ENCODE measurements around the gene NDST1.
A peak's percentile ranks its signal among the peaks of the same experiment; 100 is the strongest.
"Not testable (repeated sequence)": the region's sequence is repeated elsewhere in the genome, so short reads cannot be mapped to it uniquely, and the experiment has no call there.

NDST1 gene

DNA sequence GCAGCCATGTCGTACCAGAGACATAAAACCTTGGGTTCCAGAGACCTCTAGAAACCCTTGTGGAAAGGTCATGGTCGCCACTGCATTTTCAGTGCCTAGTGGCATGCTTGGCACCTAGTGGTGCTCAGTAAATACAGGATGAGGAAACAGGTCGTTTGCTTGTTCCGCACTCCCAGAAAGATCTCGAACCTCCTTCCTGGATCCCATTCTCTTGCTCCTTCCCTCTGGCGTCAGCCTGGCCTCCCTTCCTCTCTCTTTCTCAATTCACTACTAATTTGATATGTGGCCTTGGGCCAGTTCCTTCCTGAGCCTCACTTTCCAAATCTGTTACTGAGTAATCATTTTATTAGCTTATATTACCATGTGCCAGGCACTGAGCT lies 4.4 kb downstream of the NDST1 start:
- DNase-seq (ENCODE audit: low read depth) = no peak
- TF ChIP-seq, protein P1, sequence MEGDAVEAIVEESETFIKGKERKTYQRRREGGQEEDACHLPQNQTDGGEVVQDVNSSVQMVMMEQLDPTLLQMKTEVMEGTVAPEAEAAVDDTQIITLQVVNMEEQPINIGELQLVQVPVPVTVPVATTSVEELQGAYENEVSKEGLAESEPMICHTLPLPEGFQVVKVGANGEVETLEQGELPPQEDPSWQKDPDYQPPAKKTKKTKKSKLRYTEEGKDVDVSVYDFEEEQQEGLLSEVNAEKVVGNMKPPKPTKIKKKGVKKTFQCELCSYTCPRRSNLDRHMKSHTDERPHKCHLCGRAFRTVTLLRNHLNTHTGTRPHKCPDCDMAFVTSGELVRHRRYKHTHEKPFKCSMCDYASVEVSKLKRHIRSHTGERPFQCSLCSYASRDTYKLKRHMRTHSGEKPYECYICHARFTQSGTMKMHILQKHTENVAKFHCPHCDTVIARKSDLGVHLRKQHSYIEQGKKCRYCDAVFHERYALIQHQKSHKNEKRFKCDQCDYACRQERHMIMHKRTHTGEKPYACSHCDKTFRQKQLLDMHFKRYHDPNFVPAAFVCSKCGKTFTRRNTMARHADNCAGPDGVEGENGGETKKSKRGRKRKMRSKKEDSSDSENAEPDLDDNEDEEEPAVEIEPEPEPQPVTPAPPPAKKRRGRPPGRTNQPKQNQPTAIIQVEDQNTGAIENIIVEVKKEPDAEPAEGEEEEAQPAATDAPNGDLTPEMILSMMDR (conservative IDR thresholded peaks at IDR 0.05; ENCODE audit: low read depth, low read length) = no peak
- H3K4me3 ChIP-seq (ENCODE audit: low read depth, low read length) = no peak overlapping the region

DNA sequence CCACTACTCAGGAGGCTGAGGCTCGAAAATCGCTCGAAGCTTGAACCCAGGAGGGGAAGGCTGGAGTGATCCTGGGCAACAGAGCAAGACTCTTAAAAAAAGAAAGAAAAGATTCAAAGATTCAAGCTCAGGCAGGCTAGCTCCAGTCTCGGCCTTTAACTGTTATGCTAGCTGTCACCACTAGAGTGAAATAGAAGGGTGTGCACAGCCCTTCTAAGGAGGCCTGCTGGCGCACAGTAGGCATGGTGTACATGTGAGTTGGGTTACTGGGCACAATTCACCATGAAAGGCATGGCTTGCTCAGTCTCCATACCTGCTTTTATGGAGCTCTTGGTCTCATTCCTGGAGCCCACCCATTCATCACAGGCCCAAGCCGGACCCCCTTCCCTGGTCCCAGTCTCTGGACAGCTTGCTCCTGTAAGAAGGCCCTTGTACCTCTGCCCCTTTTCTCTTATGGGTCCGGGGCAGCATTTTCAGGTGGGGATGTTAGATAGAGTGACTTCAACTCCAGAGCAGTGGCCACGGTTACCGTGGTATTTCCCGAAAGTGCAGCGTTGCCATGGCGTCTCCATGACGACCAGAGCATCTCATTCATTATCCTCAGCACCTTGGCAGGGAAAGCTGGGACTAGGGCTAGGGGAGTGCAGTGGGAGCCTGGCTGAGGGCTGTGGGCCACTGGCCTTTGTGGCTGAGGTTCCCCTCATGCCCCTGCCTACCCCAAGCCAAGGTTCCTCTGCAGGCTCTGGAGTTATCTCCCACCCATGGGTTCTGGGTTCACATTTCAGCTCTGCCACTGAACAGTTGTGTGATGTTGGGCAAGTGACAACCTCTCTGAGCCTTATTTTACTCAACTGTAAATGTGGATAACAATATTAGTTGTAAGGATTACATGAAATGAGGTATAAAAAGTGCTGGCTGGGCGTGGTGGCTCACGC lies 5.7 kb downstream of the NDST1 start:
- DNase-seq (ENCODE audit: low read depth) = no peak
- TF ChIP-seq, protein P1 (conservative IDR thresholded peaks at IDR 0.05; ENCODE audit: low read depth, low read length) = peak; percentile 39
- H3K4me3 ChIP-seq (ENCODE audit: low read depth, low read length) = no peak overlapping the region

DNA sequence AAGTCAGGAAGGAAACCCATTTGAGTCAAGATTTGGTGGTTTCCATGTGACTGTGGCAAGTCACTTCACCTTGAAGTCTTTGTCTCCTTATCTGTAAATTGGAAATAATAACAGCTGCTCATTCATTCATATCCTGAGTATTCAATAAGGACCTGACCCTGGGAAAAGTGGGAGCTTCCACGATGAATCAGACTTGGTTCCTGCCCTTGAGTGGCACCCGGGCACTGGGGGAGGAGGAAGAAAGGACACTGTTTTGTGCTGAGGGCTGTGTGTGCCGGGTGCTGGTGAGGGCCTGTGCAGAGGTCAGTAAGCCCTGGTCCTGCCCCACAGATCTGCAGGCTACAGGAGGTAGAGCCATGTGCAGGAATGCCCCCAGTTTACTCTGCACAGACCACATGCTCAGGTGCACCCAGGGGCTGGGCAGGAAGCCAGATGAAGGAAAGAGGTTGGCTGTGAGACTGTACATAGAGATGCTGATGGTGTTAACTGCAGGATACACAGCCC lies 6.8 kb downstream of the NDST1 start:
- TF ChIP-seq, protein P1 (conservative IDR thresholded peaks at IDR 0.05; ENCODE audit: low read depth, low read length) = no peak
- no peak overlapping the region for H3K4me3 ChIP-seq (ENCODE audit: low read depth, low read length)
- no peak for DNase-seq (ENCODE audit: low read depth)

DNA sequence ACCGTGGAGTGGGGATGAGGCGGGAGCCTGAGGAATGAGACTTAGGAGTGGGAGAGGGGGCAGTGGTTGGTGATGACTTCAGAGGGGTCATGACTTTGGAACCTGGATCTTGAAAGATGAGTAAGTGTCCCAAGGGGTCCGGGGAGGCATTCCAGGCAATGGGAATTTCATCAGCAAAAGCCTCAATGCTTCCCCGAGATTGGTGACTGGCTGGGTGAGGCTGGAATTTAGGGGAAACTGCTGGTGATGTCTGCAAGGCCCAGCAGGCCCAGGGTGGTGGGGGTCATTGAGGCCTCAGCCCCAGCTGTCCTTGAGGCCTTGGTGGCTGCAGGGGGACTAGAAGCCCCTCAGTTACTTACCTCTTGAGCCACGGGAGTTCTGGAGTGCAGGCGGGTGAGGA lies 7.5 kb downstream of the NDST1 start:
- TF ChIP-seq, protein P1 (conservative IDR thresholded peaks at IDR 0.05; ENCODE audit: low read depth, low read length) = no peak
- H3K4me3 ChIP-seq (ENCODE audit: low read depth, low read length) = no peak overlapping the region
- DNase-seq (ENCODE audit: low read depth) = peak; percentile 48

DNA sequence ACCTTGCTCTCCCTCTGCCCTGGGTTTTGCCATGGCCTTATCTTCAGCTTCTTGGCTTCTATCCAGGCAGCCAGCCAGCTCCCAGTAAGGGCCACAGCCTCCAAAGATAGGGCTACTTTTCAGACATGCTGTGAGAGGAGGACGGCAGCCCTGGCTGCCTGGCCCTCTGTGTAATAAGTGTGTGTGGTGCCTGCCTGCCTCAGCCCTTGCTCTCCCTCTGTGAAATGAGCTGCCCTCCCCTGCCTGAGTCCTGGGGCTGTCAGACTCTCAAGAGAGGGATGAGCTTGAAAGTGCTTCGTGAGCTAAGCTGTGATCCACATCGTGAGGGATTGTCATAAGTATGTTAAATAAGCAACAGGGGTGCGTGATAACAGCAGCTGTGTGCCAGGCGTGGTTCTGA lies 8.1 kb downstream of the NDST1 start:
- no peak overlapping the region for H3K4me3 ChIP-seq (ENCODE audit: low read depth, low read length)
- TF ChIP-seq, protein P1 (conservative IDR thresholded peaks at IDR 0.05; ENCODE audit: low read depth, low read length) = no peak
- DNase-seq (ENCODE audit: low read depth) = peak; percentile 70

DNA sequence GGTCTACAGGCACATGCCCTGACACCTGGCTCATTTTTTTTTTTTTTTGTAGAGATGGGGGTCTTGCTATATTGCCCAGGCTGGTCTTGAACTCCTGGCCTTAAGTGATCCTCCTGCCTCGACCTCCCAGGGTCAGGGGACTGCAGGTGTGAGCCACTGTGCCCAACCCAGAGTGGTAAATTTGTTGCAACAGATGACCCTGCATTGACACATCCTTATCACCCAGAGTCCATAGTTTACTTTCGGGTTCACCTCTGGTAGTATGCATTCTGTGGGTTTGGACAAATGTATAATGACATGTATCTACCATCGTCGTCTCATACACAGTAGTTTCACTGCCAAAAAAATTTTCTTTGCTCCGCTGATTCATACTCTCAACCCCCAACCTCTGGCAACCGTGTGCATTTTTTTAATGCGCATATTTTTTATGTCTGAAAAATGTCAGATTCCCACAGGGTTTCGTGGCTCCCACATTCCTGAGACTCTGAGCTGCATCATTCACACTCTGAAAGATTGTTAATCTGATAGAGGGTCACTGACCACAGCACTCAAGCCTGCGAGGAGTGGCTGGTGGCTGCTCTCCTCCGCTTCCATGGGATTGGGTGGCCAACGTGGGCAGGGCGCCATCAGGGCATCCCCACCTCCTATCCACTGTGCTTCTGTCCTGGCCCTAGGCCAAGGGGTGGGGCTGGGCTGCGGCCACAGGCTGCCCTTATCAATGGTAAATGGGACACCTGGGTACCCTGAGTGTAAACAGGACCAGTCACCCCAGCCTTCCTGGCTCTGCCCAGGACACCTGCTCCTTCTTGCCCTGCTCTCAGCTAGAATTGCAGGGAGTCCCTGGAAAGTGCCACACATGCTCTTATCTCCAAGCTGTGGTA lies 9.6 kb downstream of the NDST1 start:
- no peak overlapping the region for H3K4me3 ChIP-seq (ENCODE audit: low read depth, low read length)
- peak; percentile 96 for DNase-seq (ENCODE audit: low read depth)
- TF ChIP-seq, protein P1 (conservative IDR thresholded peaks at IDR 0.05; ENCODE audit: low read depth, low read length) = no peak

DNA sequence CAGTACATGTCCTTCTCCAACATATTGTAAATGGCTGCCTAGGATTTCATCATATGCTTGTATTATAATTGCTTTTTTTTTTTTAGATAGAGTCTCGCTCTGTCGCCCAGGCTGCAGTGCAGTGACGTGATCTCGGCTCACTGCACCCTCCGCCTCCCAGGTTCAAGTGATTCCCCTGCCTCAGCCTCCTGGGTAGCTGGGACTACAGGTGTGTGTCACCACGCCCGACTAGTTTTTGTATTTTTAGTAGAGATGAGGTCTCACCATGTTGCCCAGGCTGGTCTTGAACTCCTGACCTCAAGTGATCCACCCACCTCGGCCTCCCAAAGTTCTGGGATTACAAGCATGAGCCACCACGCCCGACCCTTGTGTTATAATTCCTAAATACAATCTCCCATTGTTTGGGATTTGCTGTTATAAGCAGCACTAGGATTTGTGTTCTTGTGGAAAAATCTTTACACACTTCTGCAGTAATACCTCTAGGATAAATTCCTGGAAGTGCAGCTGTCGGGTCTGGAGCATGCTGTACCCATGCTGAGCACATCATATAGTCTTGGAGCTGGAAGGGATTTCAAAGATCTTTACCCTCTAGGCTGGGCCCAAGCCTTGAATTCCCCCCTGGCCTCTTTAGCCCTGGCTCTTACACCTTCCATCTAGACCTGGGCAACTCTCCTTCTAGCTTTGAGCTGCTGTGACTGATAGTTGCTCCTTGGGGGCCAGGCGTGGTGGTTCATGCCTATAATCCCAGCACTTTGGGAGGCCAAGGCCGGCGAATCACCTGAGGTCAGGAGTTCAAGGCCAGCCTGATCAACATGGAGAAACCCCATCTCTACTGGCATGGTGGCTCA lies 11.0 kb downstream of the NDST1 start:
- not testable (repeated sequence) for H3K4me3 ChIP-seq (ENCODE audit: low read depth, low read length); DNase-seq (ENCODE audit: low read depth)

Measured in choroid plexus epithelial cell (primary cell).